IMR-90 (cell line): Measurements from ENCODE around the gene RHOBTB1. TPM values are rescaled to one million over a fixed set of nuclear protein-coding genes. Genes with fewer than 3 reads are reported as not detected.

Source experiments
- ATAC-seq: fragments of 200-7000 bp; cut with Tn5 transposase; 2 replicates; pipeline ENCODE4 v1.9.1; 2020; ENCODE audit warnings: low read depth, mild to moderate bottlenecking, moderate library complexity
- BruUV-seq: library from RNA; stranded (reverse); fragments of 400-500 nt; replicated peaks from 2 replicates; lab custom pipeline; 2021; lab: Mats Ljungman, UMichigan
- CTCF ChIA-PET: fragments of 300-600 bp; formaldehyde crosslinking; extraction: SDS; loops from one replicate; lab custom pipeline; 2021; ENCODE audit warnings: antibody characterized with exemption; lab: Yijun Ruan, JAX
- POLR2A ChIA-PET: fragments of 300-600 bp; sonication (Branson Sonifier 250); formaldehyde crosslinking; loops from one replicate; lab custom pipeline; 2022; ENCODE audit warnings: antibody characterized with exemption; ENCODE audit not compliant: unreplicated experiment; lab: Charles Lee
- DNase-seq: peaks from one replicate; pipeline ENCODE4 v3.0.0; 2013
- H2AFZ ChIP-seq: replicated peaks from 2 replicates; pipeline ENCODE3; 2013; ENCODE audit warnings: low read length, mild to moderate bottlenecking; ENCODE audit not compliant: poor library complexity
- H2AK5ac ChIP-seq: 2 replicates; pipeline ENCODE4 v1.6.1; 2013; ENCODE audit warnings: low read depth, low read length, inconsistent platforms
- H2AK9ac ChIP-seq: replicated peaks from 2 replicates; pipeline ENCODE3; 2013; ENCODE audit warnings: mild to moderate bottlenecking, low read depth, low read length, moderate library complexity; ENCODE audit not compliant: poor library complexity
- H2BK120ac ChIP-seq: 2 replicates; pipeline ENCODE4 v1.6.1; 2013; ENCODE audit warnings: low read depth, low read length, inconsistent platforms
- H2BK15ac ChIP-seq: 3 replicates; pipeline ENCODE4 v1.6.1; 2013; ENCODE audit warnings: low read depth, low read length, inconsistent platforms
- H2BK20ac ChIP-seq: 2 replicates; pipeline ENCODE4 v1.6.1; 2013; ENCODE audit warnings: low read depth, mild to moderate bottlenecking, inconsistent platforms, low read length, moderate library complexity
- H2BK5ac ChIP-seq: 2 replicates; pipeline ENCODE4 v1.6.1; 2013; ENCODE audit warnings: mild to moderate bottlenecking, low read depth, low read length, inconsistent platforms; ENCODE audit not compliant: poor library complexity, severe bottlenecking
- H3K14ac ChIP-seq: replicated peaks from 2 replicates; pipeline ENCODE4 v1.6.1; 2013; ENCODE audit warnings: low read depth, low read length, inconsistent platforms
- H3K18ac ChIP-seq: 2 replicates; pipeline ENCODE4 v1.6.1; 2013; ENCODE audit warnings: low read depth, low read length, control low read depth
- H3K23ac ChIP-seq: 2 replicates; pipeline ENCODE4 v1.6.1; 2013; ENCODE audit warnings: low read depth, low read length, inconsistent platforms
- H3K27ac ChIP-seq: 2 replicates; pipeline ENCODE4 v1.5.1; 2013; ENCODE audit warnings: mild to moderate bottlenecking, control low read depth, low read length; ENCODE audit not compliant: insufficient read depth
- H3K27me3 ChIP-seq: 2 replicates; pipeline ENCODE4 v1.6.1; 2013; ENCODE audit warnings: low read length; ENCODE audit not compliant: control insufficient read depth, insufficient read depth
- H3K36me3 ChIP-seq: 2 replicates; pipeline ENCODE4 v1.6.1; 2013; ENCODE audit warnings: low read length, mixed read lengths; ENCODE audit not compliant: control insufficient read depth, insufficient read depth
- H3K4ac ChIP-seq: 2 replicates; pipeline ENCODE4 v1.6.1; 2013; ENCODE audit warnings: low read depth, low read length, inconsistent platforms
- H3K4me1 ChIP-seq: 2 replicates; pipeline ENCODE4 v1.6.1; 2013; ENCODE audit warnings: low read length, mixed read lengths; ENCODE audit not compliant: control insufficient read depth, insufficient read depth
- H3K4me2 ChIP-seq: 2 replicates; pipeline ENCODE4 v1.6.1; 2013; ENCODE audit warnings: low read depth, mild to moderate bottlenecking, control low read depth, low read length, moderate library complexity
- H3K4me3 ChIP-seq: 2 replicates; pipeline ENCODE4 v1.5.1; 2013; ENCODE audit warnings: low read depth, mild to moderate bottlenecking, control low read depth, low read length, moderate library complexity; ENCODE audit not compliant: insufficient read depth
- H3K56ac ChIP-seq: 2 replicates; pipeline ENCODE4 v1.6.1; 2013; ENCODE audit warnings: low read length, inconsistent platforms; ENCODE audit not compliant: insufficient read depth; ENCODE audit errors: extremely low read depth
- H3K79me1 ChIP-seq, 2 experiments: 2 replicates each; pipeline ENCODE4 v1.6.1; 2013; ENCODE audit warnings: low read length in 2 of 2, inconsistent platforms in 1 of 2, low read depth in 1 of 2
- H3K9ac ChIP-seq: 2 replicates; pipeline ENCODE4 v1.6.1; 2013; ENCODE audit warnings: low read depth, low read length, control low read depth
- H3K9me1 ChIP-seq: 2 replicates; pipeline ENCODE4 v1.6.1; 2013; ENCODE audit warnings: low read length, inconsistent platforms; ENCODE audit not compliant: insufficient read depth
- H3K9me3 ChIP-seq: 2 replicates; pipeline ENCODE4 v1.6.1; 2013; ENCODE audit warnings: low read length; ENCODE audit not compliant: control insufficient read depth, insufficient read depth
- H4K20me1 ChIP-seq: 2 replicates; pipeline ENCODE4 v1.6.1; 2013; ENCODE audit warnings: low read length, inconsistent platforms; ENCODE audit not compliant: insufficient read depth
- H4K5ac ChIP-seq: 2 replicates; pipeline ENCODE4 v1.6.1; 2013; ENCODE audit warnings: mild to moderate bottlenecking, low read depth, low read length, control low read depth
- H4K8ac ChIP-seq, 2 experiments: 2 replicates each; pipeline ENCODE4 v1.6.1; 2013; ENCODE audit warnings: low read depth in 2 of 2, low read length in 2 of 2, control low read depth in 1 of 2, inconsistent platforms in 1 of 2
- H4K91ac ChIP-seq: 2 replicates; pipeline ENCODE4 v1.6.1; 2013; ENCODE audit warnings: low read depth, low read length, inconsistent platforms; ENCODE audit not compliant: insufficient read depth
- CEBPB ChIP-seq: IDR thresholded peaks from 2 replicates; pipeline ENCODE4 v1.6.1; 2012; ENCODE audit warnings: low read depth, low read length, improper control_type of control experiment
- ELK1 ChIP-seq: fragments of 150-350 bp; IDR thresholded peaks from 2 replicates; pipeline ENCODE4 v1.6.1; 2016; ENCODE audit warnings: low read depth, mild to moderate bottlenecking, low read length, moderate library complexity, borderline replicate concordance
- NFE2L2 ChIP-seq: fragments of 150-350 bp; IDR thresholded peaks from 2 replicates; pipeline ENCODE4 v1.6.1; 2016; ENCODE audit warnings: low read depth, mild to moderate bottlenecking, low read length
- RAD21 ChIP-seq: IDR thresholded peaks from 2 replicates; pipeline ENCODE4 v1.6.1; 2012; ENCODE audit warnings: low read length, improper control_type of control experiment
- RFX5 ChIP-seq: IDR thresholded peaks from 2 replicates; pipeline ENCODE4 v1.8.0; 2012; ENCODE audit warnings: low read depth, mild to moderate bottlenecking, low read length, moderate library complexity
- dilution Hi-C: fragments of 300-500 bp; cut with HindIII; formaldehyde crosslinking; loops from one replicate; pipeline ENCODE4 v1.14.3; 2018; ENCODE audit warnings: low sequenced_read_pairs; ENCODE audit not compliant: unreplicated experiment
- in situ Hi-C: fragments of 300-500 bp; cut with MboI; formaldehyde crosslinking; loops from 3 replicates; pipeline ENCODE4 v1.14.3; 2019; ENCODE audit warnings: low sequenced_read_pairs, inconsistent platforms, mixed read lengths
- intact Hi-C: fragments of 100-400 bp; cut with micrococcal nuclease; formaldehyde crosslinking; loops from 2 replicates; pipeline ENCODE4 v1.10.0; 2022
- polyA plus RNA-seq, 3 experiments: library from polyadenylated mRNA; depleted of rRNA; stranded (reverse); fragments of >200 nt; gene quantifications; 2 replicates each; pipeline ENCODE4 v1.2.3, GENCODE V29; 2012; ENCODE audit warnings: low replicate concordance in 1 of 3
- total RNA-seq: library from RNA; depleted of rRNA; stranded (reverse); fragments of >200 nt; gene quantifications from 2 replicates; pipeline ENCODE4 v1.2.3, GENCODE V29; 2012

Gene RHOBTB1
- total and polyA plus RNA-seq, 2 of the 4 experiments (the other 2 are of a cell fraction): 8.9 to 15.2 TPM

GRCh38 chr10:60896033-60896432 is 48.0 kb downstream of the RHOBTB1 start:
- H3K79me1 ChIP-seq: peaks cover 5 to 6% of the 10 kb centered on the region in 2 experiments; a peak in 2 of 4 replicates
- no peak overlapping the region for H2BK20ac ChIP-seq
- no peak overlapping the region for H3K14ac ChIP-seq
- no peaks in the 10 kb centered on the region for H3K9me3 ChIP-seq
- H2AFZ ChIP-seq: no peak overlapping the region
- H2AK5ac ChIP-seq: no peak overlapping the region
- no peak overlapping the region for H3K56ac ChIP-seq
- CTCF ChIA-PET: no interaction called here
- no peaks in the 10 kb centered on the region for H3K27me3 ChIP-seq
- H3K18ac ChIP-seq: no peak overlapping the region; the same call in 1 of the 2 replicates
- no peak overlapping the region for H3K4me3 ChIP-seq
- H3K9me1 ChIP-seq: peaks cover 4% of the 10 kb centered on the region; the same call in 1 of the 2 replicates
- H4K8ac ChIP-seq: no peak overlapping the region
- no peak overlapping the region for H2BK120ac ChIP-seq
- no peak for TF ChIP-seq ELK1
- no peak for TF ChIP-seq CEBPB
- TF ChIP-seq NFE2L2: no peak
- TF ChIP-seq RAD21: no peak
- no peak for TF ChIP-seq RFX5
- peaks cover 3% of the 10 kb centered on the region for H3K36me3 ChIP-seq
- no TSS peak for BruUV-seq
- no peak overlapping the region; the same call in 1 of the 2 replicates for H3K27ac ChIP-seq
- intact Hi-C loops: loop anchor here (5.0 kb wide), 2 partner anchors 46 to 66 kb away; partner anchors contain the start of gene RHOBTB1
- ATAC-seq (peak; percentile 66), DNase-seq (peak; percentile 82)
- no peak overlapping the region for H3K23ac ChIP-seq
- in situ Hi-C loops: no loop called here
- POLR2A ChIA-PET: no interaction called here
- H3K4ac ChIP-seq: no peak overlapping the region
- no peak overlapping the region for H2AK9ac ChIP-seq
- H3K4me2 ChIP-seq: peak overlapping the region; percentile 69
- H2BK5ac ChIP-seq: no peak overlapping the region
- H2BK15ac ChIP-seq: no peak overlapping the region
- no peaks in the 10 kb centered on the region for H4K20me1 ChIP-seq
- dilution Hi-C loops: no loop called here
- H3K9ac ChIP-seq: no peak overlapping the region
- no peak overlapping the region for H4K91ac ChIP-seq
- peaks cover 3% of the 10 kb centered on the region for H3K4me1 ChIP-seq
- H4K5ac ChIP-seq: no peak overlapping the region
